Activated effector memory CD4-positive, alpha-beta T cell treated with anti-CD3 and anti-CD28 coated beads, Interleukin-2, amount 50 U/mL, for 16 hours (primary cell): ENCODE data around the gene RANBP10.
"Not testable (repeated sequence)": the region's sequence is repeated elsewhere in the genome, so short reads cannot be mapped to it uniquely, and the experiment has no call there.

Experiments
- DNase-seq: peaks from one replicate; pipeline ENCODE4 v3.0.0-alpha.2; 2020

RANBP10 gene

DNA sequence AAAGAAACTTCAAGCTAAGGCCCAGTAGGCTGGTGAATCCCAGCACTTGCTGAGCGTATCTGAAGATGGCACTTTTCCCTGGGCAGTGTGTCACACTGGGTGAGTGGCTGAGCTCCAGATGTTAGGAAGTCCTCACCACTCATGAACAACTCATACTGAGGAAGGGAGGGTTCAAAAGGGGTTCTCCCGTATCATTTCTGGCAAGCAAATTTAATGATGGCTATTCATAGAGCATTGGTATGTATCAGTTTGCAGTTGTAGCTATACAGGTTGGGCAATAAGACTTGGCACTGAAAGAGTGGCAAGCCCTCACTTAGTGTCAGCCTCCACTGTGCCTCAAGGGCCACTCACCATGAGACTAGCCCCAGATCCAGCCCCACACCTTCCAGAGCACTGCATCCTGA, 98.0 kb downstream of the RANBP10 start:
- no peak for DNase-seq

DNA sequence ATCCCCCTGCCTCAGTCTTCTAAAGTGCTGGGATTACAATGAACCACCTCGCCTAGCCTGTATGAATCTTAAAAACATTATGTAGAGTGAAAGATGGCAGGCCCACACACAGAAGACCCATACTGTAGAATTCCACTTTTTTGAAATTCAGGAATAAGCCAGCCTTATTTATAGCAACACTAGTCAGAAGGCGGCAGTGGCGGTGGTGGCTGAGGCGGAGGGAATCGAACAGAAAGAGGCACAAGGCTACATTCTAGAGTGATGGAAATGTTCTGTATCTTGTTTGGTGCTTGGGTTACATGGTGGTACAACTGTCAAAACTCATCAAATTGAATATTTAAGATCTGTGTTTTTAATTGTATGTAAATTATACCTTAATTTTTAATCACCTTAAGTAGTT, 98.6 kb downstream of the RANBP10 start:
- no peak for DNase-seq

- DNase-seq, result no peak
These were observed 99.2 kb downstream of the RANBP10 start for GRCh38 chr16:67707210-67707609.

DNA sequence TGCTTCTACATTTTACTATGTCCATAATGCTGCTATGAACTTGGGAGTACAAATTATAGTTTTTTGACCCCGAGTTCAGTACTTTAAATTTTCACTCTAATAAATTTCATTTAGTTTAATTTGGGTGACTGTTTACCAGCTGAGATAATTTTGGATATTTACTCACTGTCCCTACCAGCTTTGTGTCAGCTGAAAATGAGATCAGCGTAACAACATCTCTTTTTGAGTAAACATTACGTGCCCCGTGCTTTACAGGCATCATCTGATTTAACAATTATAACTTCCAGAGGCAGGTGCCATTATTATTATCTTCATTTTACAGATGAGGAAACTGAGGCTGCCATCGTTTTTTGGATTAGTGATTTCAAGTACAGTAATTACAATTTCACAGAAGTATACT, 102.2 kb downstream of the RANBP10 start:
- DNase-seq, result no peak

GRCh38 chr16:67703626-67704025, 102.7 kb downstream of the RANBP10 start:
- DNase-seq, result no peak

DNA sequence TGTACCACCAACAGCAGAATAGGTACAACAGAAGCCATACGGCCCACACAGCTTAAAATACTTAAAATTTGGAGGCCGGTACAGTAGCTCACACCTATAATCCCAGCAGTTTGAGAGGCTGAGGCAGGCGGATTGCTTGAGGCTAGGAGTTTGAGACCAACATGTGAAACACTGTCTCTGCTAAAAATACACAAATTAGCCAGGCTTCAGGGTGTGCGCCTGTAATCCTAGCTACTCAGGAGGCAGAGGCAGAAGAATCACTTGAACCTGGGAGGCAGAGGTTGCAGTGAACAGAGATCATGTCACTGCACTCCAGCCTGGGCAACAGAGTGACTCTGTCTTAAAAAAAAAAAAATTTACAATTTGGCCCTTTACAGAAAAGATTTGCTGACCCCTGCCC, 104.2 kb downstream of the RANBP10 start:
- no peak for DNase-seq

DNA sequence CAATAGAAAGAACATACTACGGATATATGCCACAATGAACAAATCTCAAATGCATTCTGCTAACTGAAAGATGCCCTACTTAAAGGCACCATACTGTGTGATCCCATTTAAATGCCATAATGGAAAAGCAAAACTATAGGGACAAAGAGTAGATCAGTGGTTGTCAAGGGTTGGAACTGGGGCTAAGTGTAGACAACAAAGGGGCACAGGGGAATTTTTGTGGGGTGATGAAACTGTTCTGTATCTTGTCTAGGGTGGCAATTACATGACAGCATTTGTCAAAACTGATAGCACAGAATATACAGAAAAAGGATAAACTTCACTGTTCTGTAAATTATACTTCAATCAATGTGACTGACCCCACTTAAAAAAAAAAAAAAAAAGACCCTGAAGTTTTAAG, 104.9 kb downstream of the RANBP10 start:
- DNase-seq, result no peak

- DNase-seq, result no peak
These were observed 107.1 kb downstream of the RANBP10 start for GRCh38 chr16:67699265-67699664.

GRCh38 chr16:67697422-67698185, 108.8 kb downstream of the RANBP10 start:
- no peak for DNase-seq

GRCh38 chr16:67694611-67695010, 111.7 kb downstream of the RANBP10 start:
- no peak for DNase-seq

DNA sequence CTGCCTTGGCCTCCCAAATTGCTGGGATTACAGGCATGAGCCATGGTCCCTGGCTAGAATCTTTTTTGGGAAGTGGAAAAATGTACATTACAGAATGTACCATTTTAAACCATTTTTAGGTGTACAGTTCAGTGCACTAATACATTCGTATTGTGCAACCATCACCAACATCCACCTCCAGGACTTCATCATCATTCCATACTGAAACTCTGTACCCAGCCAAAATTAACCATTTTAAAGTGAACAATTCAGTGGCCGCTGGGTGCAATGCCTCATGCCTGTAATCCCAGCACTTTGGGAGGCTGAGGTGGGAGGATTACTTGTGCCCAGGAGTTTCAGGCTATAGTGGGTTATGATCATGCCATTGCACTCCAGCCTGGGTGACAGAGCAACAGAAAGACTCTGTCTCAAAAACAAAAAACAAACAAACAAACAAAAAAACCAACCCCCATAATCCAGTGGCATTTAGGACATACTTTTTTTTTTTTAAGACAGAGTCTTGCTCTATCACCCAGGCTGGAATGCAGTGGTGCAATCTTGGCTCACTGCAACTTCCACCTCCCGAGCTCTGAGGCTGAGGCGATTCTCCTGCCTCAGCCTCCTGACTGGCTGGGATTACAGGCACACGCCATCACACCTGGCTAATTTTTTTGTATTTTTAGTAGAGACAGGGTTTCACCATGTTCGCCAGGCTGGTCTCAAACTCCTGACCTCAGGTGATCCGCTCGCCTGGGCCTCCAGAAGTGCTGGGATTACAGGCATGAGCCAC, 112.7 kb downstream of the RANBP10 start:
- DNase-seq, result not testable (repeated sequence)

- no peak for DNase-seq
These were observed 120.8 kb downstream of the RANBP10 start for GRCh38 chr16:67685388-67686112.

- DNase-seq, result no peak
These were observed 122.6 kb downstream of the RANBP10 start for GRCh38 chr16:67683767-67684166.

DNA sequence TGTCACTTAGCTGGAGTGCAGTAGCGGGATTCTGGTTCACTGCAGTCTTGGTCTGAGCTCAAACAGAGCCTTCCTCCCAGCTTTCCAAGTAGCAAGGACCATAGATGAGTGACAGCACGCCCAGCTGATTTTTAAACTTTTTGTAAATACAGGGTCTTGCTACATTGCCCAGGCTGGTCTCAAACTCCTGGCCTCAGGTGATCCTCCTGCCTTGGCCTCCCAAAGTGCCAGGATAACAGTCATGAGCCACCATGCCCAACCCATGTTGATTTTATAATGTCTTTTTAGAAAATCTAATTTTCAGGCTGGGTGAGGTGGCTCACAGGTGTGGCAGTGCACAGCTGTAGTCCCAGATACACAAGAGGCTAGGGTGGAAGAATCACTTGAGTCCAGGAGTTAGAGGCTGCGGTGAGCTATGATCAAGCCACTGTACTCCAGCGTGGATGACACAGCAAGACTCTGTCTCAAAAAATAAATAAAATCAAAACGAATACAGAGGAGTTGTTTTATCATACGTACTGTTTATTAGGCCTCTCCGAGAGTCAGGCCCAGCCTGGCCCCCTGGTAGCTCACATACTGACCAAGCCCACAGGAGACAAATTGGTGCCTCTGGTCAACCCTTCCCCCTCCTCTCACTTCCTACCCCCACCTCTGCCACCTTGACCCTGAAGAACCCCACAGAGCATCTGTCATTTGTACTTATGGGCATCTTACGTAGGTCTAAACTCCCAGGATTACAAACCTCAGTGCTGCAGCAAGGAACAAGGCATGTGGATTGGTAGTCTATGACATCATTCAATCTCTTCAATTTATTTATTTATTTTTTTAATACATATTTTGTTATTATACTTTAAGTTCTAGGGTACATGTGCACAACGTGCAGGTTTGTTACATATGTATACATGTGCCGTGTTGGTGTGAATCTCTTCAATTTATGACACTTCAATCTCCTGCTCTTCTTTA, 126.1 kb downstream of the RANBP10 start:
- no peak for DNase-seq

GRCh38 chr16:67678354-67679023, 127.9 kb downstream of the RANBP10 start:
- no peak for DNase-seq

GRCh38 chr16:67677712-67678111, 128.6 kb downstream of the RANBP10 start:
- DNase-seq, result no peak

DNA sequence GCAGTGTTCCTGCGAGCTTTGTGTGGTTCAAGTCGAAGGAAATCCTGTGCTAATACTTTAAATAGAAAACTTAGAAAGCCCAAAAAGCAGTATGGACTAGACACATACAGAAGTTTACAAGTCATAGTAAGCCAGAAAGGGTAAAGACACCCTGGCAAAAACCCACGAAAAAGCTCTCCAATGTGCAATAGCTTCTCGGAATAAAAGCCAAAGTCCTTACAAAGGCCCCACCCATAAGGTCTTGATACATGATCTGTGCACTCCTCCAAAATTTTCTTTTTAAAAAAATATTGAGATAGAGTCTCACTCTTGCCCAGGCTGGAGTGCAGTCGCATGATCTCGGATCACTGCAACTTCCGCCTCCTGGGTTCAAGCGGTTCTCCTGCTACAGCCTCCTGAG, 129.4 kb downstream of the RANBP10 start:
- no peak for DNase-seq

GRCh38 chr16:67676516-67676915, 129.8 kb downstream of the RANBP10 start:
- no peak for DNase-seq

- DNase-seq, result no peak
These were observed 130.4 kb downstream of the RANBP10 start for GRCh38 chr16:67675999-67676398.

DNA sequence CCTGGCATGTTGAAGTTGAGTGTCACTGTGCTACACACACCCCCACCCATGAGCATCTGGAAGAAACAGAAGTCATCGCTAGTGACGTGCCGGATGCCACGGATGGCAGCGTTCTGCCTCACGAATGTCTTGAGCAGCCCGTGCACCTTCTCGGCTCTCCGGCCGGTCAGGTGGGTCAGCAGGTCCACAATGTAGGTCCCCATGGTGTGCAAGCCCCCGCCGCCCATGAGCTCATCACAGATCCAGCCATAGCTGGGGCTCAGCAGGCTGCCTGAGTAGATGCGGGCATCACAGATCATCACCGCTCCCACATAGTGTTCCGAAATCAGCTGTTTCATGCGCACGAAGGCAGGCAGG, 130.8 kb downstream of the RANBP10 start:
- DNase-seq, result no peak

DNA sequence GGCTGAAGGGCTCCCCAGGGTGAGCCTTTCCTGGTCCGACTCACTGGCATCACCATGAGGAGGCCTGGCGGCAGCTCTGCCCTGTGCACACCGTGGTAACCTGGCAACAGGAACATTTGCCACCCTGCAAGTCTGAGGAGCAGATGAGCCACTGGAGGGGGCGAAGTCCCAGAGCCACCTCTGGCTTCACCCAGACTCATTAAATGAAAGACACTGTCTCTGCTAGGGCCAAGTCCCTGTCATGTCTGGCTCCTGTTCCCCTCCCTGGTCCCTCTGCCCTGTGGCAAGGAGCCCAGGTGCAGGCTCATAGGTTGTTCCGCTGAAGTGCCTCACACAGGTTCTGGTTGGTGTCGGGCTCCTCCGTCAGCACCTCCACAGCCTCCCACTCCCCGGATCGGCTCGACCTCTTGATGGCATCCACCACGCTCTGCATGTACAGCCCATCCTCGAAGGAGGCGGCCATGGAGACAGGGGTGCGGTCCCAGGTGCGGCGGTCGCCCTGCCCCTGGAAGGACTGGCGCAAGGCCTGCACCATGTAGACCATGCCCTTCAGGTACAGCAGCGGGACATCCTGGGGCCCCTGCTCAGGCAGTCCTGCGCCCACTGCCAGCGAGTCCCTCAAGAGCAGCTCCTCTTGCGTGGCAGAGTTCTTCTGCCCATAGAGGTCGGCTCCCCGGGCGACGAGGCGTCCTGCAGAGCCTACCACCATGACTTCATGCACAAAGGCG, 131.3 kb downstream of the RANBP10 start:
- no peak for DNase-seq
